ENCODE measurements around the gene FBXO45. TPM values are rescaled to one million over a fixed set of nuclear protein-coding genes. Genes with fewer than 3 reads are reported as not detected.

The FBXO45 gene
- total RNA-seq, 1 donor from 2014 or later: 17.0 TPM

DNA sequence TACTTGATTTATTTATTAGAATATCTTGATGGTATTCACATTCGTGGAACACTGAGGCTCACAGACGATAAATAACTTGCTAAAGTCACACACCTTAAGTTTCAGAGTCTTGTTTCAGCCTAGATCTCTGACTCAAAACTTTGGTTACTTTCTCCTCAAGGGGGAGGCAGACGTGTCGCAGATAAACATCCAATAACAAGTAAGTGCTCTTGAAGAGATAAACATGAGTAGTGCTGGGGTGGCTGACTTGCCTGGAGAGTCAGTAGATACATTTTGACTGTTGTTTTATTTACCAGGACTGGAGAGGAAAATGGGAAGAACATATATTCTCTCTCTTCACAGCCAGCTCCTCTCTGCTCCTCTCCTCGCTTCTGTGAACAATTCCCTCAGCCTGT lies 31.3 kb downstream of the FBXO45 start:
- Mint-ChIP-seq H3K9me3 (ENCODE audit: unreplicated experiment) (no peaks in the 10 kb centered on the region), H3K4me3 (ENCODE audit: unreplicated experiment) (no peak overlapping the region), H3K36me3 (ENCODE audit: low read depth, unreplicated experiment) (no peaks in the 10 kb centered on the region), H3K27ac (ENCODE audit: unreplicated experiment) (no peak overlapping the region), H3K4me1 (ENCODE audit: unreplicated experiment) (peaks cover 21% of the 10 kb centered on the region), H3K27me3 (ENCODE audit: unreplicated experiment) (no peaks in the 10 kb centered on the region)
- DNase-seq (ENCODE audit: low spot score): no peak
- TF ChIP-seq, protein P1, sequence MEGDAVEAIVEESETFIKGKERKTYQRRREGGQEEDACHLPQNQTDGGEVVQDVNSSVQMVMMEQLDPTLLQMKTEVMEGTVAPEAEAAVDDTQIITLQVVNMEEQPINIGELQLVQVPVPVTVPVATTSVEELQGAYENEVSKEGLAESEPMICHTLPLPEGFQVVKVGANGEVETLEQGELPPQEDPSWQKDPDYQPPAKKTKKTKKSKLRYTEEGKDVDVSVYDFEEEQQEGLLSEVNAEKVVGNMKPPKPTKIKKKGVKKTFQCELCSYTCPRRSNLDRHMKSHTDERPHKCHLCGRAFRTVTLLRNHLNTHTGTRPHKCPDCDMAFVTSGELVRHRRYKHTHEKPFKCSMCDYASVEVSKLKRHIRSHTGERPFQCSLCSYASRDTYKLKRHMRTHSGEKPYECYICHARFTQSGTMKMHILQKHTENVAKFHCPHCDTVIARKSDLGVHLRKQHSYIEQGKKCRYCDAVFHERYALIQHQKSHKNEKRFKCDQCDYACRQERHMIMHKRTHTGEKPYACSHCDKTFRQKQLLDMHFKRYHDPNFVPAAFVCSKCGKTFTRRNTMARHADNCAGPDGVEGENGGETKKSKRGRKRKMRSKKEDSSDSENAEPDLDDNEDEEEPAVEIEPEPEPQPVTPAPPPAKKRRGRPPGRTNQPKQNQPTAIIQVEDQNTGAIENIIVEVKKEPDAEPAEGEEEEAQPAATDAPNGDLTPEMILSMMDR (IDR thresholded peaks at IDR 0.05; ENCODE audit: unreplicated experiment): no peak

DNA sequence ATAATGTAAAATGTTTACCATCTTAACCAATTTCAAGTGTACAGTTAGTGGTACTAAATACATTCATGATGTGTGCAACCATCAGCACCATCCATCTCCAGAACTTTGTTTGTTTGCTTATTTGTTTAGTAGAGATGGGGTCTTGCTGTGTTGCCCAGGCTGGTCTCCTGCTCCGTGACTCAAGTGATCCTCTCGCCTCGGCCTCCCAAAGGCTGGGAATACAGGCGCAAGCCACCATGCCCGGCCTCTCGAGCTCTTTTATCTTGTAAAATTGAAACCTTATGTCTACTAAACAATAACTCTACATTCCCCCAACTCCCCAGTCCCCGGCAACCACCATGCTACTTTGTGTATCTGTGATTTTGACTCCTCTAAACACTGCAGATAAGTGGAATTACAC lies 31.9 kb downstream of the FBXO45 start:
- no peaks in the 10 kb centered on the region for H3K27me3 Mint-ChIP-seq (ENCODE audit: unreplicated experiment)
- H3K27ac Mint-ChIP-seq (ENCODE audit: unreplicated experiment): no peak overlapping the region
- peaks cover 21% of the 10 kb centered on the region for H3K4me1 Mint-ChIP-seq (ENCODE audit: unreplicated experiment)
- no peak for DNase-seq (ENCODE audit: low spot score)
- H3K4me3 Mint-ChIP-seq (ENCODE audit: unreplicated experiment): no peak overlapping the region
- no peaks in the 10 kb centered on the region for H3K9me3 Mint-ChIP-seq (ENCODE audit: unreplicated experiment)
- TF ChIP-seq, protein P1 (IDR thresholded peaks at IDR 0.05; ENCODE audit: unreplicated experiment): no peak
- H3K36me3 Mint-ChIP-seq (ENCODE audit: low read depth, unreplicated experiment): no peaks in the 10 kb centered on the region

DNA sequence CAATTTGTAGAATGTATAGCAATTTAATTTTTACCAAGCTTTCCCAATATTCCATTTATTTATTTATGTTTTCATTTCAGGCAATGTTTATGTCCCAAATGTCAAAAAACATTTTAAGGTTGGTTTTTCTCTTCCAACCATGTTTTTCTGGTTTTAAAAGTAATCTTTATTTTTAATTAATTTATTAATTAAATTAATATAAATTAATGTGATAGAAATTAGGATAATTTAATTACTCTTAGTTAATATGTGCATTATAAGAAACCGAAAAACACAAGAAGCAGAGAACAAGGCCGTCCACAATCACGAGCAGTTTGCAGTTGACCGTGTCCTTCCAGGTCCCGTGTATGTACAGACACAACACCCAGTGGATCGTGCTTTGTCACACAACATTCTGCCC lies 34.2 kb downstream of the FBXO45 start:
- no peak for DNase-seq (ENCODE audit: low spot score)
- TF ChIP-seq, protein P1 (IDR thresholded peaks at IDR 0.05; ENCODE audit: unreplicated experiment): no peak
- Mint-ChIP-seq H3K36me3 (ENCODE audit: low read depth, unreplicated experiment) (no peaks in the 10 kb centered on the region), H3K27me3 (ENCODE audit: unreplicated experiment) (no peaks in the 10 kb centered on the region), H3K4me3 (ENCODE audit: unreplicated experiment) (no peak overlapping the region), H3K27ac (ENCODE audit: unreplicated experiment) (no peak overlapping the region), H3K4me1 (ENCODE audit: unreplicated experiment) (peaks cover 3% of the 10 kb centered on the region), H3K9me3 (ENCODE audit: unreplicated experiment) (no peaks in the 10 kb centered on the region)

DNA sequence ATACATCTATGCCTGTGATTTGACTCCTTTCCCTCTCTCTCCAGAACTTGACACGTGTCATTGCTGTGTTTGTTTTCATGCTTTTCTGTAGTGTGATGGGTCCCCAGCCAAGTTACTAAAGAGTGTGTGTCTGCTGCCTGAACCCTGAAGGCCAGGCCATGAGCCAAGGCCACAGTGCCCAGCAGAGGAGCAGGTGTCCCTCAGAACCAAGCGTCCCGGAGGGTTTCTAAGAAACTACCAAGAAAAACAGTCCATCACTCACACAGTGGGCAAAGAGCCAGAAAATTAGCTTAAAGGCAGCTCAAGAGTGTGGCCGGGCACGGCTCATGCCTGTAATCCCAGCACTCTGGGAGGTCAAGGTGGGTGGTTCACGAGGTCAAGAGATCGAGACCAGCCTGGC lies 35.2 kb downstream of the FBXO45 start:
- H3K27ac Mint-ChIP-seq (ENCODE audit: unreplicated experiment): no peak overlapping the region
- DNase-seq (ENCODE audit: low spot score): no peak
- TF ChIP-seq, protein P1 (IDR thresholded peaks at IDR 0.05; ENCODE audit: unreplicated experiment): no peak
- H3K4me1 Mint-ChIP-seq (ENCODE audit: unreplicated experiment): no peaks in the 10 kb centered on the region
- H3K36me3 Mint-ChIP-seq (ENCODE audit: low read depth, unreplicated experiment): no peaks in the 10 kb centered on the region
- no peaks in the 10 kb centered on the region for H3K27me3 Mint-ChIP-seq (ENCODE audit: unreplicated experiment)
- no peaks in the 10 kb centered on the region for H3K9me3 Mint-ChIP-seq (ENCODE audit: unreplicated experiment)
- no peak overlapping the region for H3K4me3 Mint-ChIP-seq (ENCODE audit: unreplicated experiment)

DNA sequence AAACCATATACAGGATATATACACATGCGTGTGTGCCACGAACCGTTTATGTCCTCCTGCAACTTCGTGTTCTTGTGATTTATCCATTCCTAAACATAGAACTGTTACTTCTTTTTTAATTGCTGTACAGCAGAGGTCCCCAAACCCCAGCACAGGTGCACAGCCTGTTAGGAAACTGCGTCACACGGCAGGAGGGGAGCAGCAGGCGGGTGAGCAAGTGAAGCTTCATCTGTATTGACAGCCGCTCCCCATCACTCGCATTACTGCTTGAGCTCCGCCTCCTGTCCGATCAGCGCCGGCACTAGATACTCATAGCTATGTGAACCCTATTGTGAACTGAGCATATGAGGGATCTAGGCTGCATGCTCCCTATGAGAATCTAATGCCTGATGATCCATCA lies 36.1 kb downstream of the FBXO45 start:
- H3K9me3 Mint-ChIP-seq (ENCODE audit: unreplicated experiment): no peaks in the 10 kb centered on the region
- H3K4me3 Mint-ChIP-seq (ENCODE audit: unreplicated experiment): no peak overlapping the region
- H3K27me3 Mint-ChIP-seq (ENCODE audit: unreplicated experiment): peaks cover under 1% of the 10 kb centered on the region
- no peak for DNase-seq (ENCODE audit: low spot score)
- no peak overlapping the region for H3K27ac Mint-ChIP-seq (ENCODE audit: unreplicated experiment)
- TF ChIP-seq, protein P1 (IDR thresholded peaks at IDR 0.05; ENCODE audit: unreplicated experiment): no peak
- peaks cover 3% of the 10 kb centered on the region for H3K4me1 Mint-ChIP-seq (ENCODE audit: unreplicated experiment)
- no peaks in the 10 kb centered on the region for H3K36me3 Mint-ChIP-seq (ENCODE audit: low read depth, unreplicated experiment)

Measured in endothelial cell (in vitro differentiated cells).